ENCODE data around the gene PPP1R16B.

The PPP1R16B gene

DNA sequence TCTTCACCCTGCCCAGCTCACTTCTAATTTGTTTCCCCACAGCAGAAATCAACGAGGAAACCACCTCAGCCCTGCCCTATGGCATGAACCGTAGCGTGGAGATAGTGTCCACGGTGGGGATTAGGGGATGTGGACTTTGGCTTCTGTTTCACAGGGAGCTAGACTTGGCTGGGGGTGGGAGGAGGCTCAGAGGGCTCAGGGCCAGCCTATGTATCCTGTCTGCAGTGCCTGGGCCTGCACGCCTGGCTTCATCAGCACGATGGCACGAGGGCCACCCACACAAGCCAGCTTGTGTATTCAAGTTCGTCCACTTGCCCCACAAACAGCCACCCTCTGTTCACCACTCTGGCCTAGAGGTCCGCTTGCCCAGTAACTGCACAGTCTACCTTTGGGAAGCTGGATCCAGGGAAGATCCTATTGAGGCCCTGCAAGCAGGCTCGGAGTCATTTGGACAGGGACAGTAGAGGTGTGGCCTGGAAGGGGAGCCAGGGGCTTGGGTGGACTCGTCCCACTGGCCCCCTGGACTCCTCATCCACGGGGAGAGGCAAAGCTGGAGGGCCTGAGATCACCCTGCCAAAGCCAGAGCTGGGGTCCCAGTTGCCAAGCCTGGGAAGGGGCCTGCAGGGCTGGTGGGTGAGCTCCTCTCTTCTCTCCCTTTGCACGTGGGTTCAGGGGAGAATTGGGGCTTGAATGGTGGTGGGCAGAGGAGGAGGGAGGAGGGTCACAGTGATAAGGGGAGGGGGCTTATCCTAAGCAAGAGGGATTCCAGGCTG is 82.7 kb downstream of the PPP1R16B start:
- H3K27ac ChIP-seq = no peak overlapping the region
- no peak for TF ChIP-seq Cebpa-rat (IDR thresholded peaks at IDR 0.05)
- no peak overlapping the region for H3K4me2 ChIP-seq
- H3K27me3 ChIP-seq = no peaks in the 10 kb centered on the region
- peaks cover 0 to 40% (median 35%) of the 10 kb centered on the region in 10 experiments; a peak in 16 of 20 replicates for H3K4me1 ChIP-seq
- no peaks in the 10 kb centered on the region for H3K36me3 ChIP-seq
- H4K20me1 ChIP-seq = peaks cover 0 to 22% (median 3%) of the 10 kb centered on the region in 11 experiments; a peak in 7 of 22 replicates
- H3K4me3 ChIP-seq = no peak overlapping the region
- no peaks in the 10 kb centered on the region for H3K9me3 ChIP-seq (replicated peaks in 1 of 11)
- no peak overlapping the region for H3K9ac ChIP-seq

DNA sequence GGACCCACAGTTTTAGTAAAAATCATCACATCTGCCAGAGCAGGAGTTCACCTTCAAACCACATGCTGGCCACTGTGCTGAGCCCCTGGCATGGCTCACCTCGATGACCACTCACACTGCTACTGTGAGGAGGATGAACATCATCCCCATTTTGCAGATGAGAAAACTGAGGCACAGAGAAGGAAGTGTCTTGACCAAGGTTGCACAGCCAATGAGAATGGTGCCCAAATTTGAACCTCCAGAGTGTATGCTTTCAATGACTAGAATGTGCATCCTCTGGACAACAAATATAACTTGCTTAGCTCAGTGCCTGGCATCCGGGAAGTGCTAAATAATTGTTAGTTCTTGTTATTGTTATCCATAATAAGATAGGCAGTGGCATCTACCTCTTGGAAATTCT is 83.6 kb downstream of the PPP1R16B start:
- H3K9ac ChIP-seq = no peak overlapping the region
- no peak overlapping the region for H3K4me3 ChIP-seq
- no peaks in the 10 kb centered on the region for H3K36me3 ChIP-seq
- no peak for TF ChIP-seq Cebpa-rat (IDR thresholded peaks at IDR 0.05)
- no peak overlapping the region for H3K4me2 ChIP-seq
- peaks cover 0 to 38% (median 33%) of the 10 kb centered on the region in 10 experiments; a peak in 17 of 20 replicates for H3K4me1 ChIP-seq
- H3K27ac ChIP-seq = no peak overlapping the region
- no peaks in the 10 kb centered on the region for H3K27me3 ChIP-seq
- no peaks in the 10 kb centered on the region for H3K9me3 ChIP-seq (replicated peaks in 1 of 11)
- peaks cover 0 to 18% (median 1%) of the 10 kb centered on the region in 11 experiments; a peak in 6 of 22 replicates for H4K20me1 ChIP-seq

DNA sequence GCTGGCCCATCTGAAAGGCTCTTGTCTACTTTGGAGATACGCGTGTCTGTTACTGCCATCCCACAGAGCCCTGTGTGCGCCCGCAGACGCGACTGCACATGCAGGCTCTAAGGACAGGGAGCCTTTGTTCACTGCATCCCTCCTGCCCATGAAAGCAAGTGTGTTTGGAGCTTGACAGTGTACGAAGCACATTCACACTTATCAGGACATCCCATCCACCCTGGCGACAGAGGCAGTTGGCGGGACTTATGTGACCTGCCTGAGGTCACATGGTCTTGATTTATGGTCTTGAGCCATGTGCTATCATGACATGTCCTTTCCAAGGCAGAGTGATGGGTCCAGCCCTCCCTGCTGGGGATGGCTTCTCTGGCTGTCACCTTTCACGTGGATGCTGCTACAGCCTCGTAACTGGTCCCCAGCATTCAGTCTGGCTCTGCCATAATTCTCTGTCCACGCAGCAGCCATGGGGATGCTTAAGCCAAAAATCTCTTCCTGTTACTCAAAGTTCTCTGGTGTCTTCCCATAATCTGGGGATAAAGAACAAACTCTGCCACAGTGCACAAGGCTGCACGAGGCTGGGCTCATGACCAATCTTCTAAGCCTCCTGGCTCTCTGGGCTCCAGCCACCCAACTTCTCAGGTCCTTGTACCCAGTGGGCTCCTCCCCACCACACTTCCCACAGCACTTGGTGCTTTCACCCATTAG is 84.4 kb downstream of the PPP1R16B start:
- Histone ChIP-seq H3K4me3 (no peak overlapping the region), H3K4me2 (no peak overlapping the region), H3K27me3 (no peaks in the 10 kb centered on the region), H3K36me3 (no peaks in the 10 kb centered on the region), H3K4me1 (peaks cover 0 to 42% (median 37%) of the 10 kb centered on the region in 10 experiments; a peak in 17 of 20 replicates), H3K9ac (no peak overlapping the region), H3K27ac (no peak overlapping the region), H4K20me1 (peaks cover 0 to 15% (median 0%) of the 10 kb centered on the region in 11 experiments; a peak in 6 of 22 replicates), H3K9me3 (replicated peaks in 1 of 11) (no peaks in the 10 kb centered on the region)
- TF ChIP-seq Cebpa-rat (IDR thresholded peaks at IDR 0.05) = no peak

DNA sequence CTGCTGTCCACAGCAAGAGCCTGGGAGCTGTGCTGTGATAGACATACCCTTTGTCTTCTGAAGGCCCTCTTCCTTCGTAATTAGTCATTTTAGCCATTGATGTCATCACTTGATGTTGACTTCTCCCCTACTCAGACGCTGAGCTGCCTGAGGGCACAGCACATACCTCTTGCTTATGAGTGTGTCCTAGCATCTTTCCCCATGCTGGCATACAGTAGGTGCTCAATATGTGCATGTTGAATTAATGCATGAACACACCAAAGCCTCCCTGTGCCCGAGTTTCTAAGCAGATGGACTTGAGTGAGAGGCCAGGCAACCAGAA is 85.0 kb downstream of the PPP1R16B start:
- H3K27me3 ChIP-seq = no peaks in the 10 kb centered on the region
- no peak overlapping the region for H3K4me3 ChIP-seq
- H3K4me1 ChIP-seq = peaks cover 0 to 42% (median 37%) of the 10 kb centered on the region in 10 experiments; a peak in 17 of 20 replicates
- no peaks in the 10 kb centered on the region for H3K9me3 ChIP-seq (replicated peaks in 1 of 11)
- H3K9ac ChIP-seq = no peak overlapping the region
- no peaks in the 10 kb centered on the region for H3K36me3 ChIP-seq
- no peak overlapping the region for H3K27ac ChIP-seq
- peaks cover 0 to 15% (median 0%) of the 10 kb centered on the region in 11 experiments; a peak in 6 of 22 replicates for H4K20me1 ChIP-seq
- peak overlapping the region in 1 of 11 experiments; percentile 13; a peak in 1 of 22 replicates for H3K4me2 ChIP-seq
- TF ChIP-seq Cebpa-rat (IDR thresholded peaks at IDR 0.05) = no peak

DNA sequence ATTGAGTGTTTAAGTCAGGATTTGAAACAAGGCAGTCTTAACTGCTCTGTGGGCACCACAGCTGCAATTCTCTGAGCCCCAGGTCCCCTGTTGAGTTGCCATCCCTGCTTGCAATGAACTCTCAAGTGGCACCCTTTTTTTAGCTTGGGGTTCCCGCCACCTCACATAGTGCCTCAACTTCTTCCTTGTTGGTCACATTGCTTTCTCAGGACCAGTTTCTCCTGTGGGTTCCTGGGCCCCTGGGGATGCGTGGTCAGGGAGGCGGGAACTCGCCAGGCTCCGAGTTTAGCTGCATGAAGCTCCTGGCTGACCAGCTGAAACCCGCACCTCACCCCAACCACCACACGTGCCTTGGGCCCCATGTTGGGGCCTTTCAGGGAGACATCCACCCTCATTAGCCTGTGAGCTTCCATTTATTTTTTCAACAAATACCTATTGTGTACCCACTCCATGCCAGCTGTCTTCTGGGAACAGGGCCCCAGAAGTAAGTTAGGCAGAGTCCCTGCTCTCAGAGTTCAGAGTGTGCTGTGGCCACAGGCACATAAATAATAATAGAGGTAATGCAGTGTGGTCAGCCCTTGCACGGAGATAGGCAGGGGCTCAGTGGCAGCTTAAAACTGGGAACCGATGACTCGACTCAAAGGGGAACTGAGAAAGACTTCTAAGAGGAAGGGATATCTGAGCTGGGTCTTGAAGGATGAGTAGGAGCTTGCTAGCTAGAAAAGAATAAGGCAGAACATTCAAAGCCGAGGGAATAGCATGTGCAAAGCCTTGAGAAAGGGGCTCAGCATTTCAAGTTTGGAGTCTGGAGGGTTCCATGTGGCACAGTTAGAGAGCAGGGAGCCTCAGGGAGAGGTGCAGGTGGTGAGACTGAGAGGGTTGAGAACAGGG is 86.8 kb downstream of the PPP1R16B start:
- peaks cover 0 to 42% (median 37%) of the 10 kb centered on the region in 10 experiments; a peak in 17 of 20 replicates for H3K4me1 ChIP-seq
- H4K20me1 ChIP-seq = peaks cover 0 to 15% (median 0%) of the 10 kb centered on the region in 11 experiments; a peak in 5 of 22 replicates
- H3K27me3 ChIP-seq = no peaks in the 10 kb centered on the region
- peak overlapping the region in 2 of 11 experiments; percentile 28 to 34; a peak in 3 of 22 replicates for H3K27ac ChIP-seq
- H3K9me3 ChIP-seq (replicated peaks in 1 of 11) = no peaks in the 10 kb centered on the region
- H3K4me3 ChIP-seq = no peak overlapping the region
- peak overlapping the region in 9 of 11 experiments; percentile 9 to 80 (median 62); a peak in 16 of 22 replicates for H3K4me2 ChIP-seq
- TF ChIP-seq Cebpa-rat (IDR thresholded peaks at IDR 0.05) = no peak
- peaks cover 0 to 5% (median 0%) of the 10 kb centered on the region in 11 experiments; a peak in 2 of 22 replicates for H3K36me3 ChIP-seq
- peak overlapping the region in 1 of 11 experiments; percentile 23; a peak in 1 of 22 replicates for H3K9ac ChIP-seq

DNA sequence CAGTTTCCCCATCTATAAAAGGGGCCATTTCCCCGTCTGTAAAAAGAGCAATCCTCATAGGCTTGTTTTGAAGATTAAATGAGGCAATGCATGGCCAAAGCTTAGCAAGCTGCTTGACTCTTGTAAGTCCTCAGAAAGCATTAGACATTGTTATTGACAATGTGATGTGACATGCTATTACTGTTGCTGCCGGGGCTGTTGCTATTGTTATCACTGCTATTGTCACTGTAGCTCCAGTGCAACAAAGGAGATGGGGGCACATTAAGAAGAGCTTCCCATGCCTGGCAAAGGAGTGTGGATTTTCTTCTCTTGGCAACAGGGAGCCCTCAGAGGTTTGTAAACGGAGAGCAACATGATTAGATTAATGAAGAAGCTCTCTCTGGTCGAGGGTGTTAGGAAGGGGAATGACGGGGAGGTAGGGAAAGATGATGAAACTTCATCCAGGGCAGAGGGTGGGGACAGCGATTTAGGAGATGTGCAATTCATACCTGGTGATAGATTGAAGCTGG is 87.6 kb downstream of the PPP1R16B start:
- Histone ChIP-seq H3K9ac (0 out of 22 replicates have a peak overlapping the region, but pooled peaks of 2 of the 11 experiments have one; percentile 15 to 35), H3K9me3 (replicated peaks in 1 of 11) (no peaks in the 10 kb centered on the region), H3K4me2 (peak overlapping the region in 8 of 11 experiments; percentile 38 to 80 (median 68); a peak in 16 of 22 replicates), H3K36me3 (peaks cover 0 to 7% (median 0%) of the 10 kb centered on the region in 11 experiments; a peak in 2 of 22 replicates), H3K27ac (no peak overlapping the region), H3K27me3 (no peaks in the 10 kb centered on the region), H3K4me3 (no peak overlapping the region), H4K20me1 (peaks cover 0 to 15% (median 0%) of the 10 kb centered on the region in 11 experiments; a peak in 5 of 22 replicates), H3K4me1 (peaks cover 0 to 42% (median 37%) of the 10 kb centered on the region in 10 experiments; a peak in 17 of 20 replicates)
- no peak for TF ChIP-seq Cebpa-rat (IDR thresholded peaks at IDR 0.05)

DNA sequence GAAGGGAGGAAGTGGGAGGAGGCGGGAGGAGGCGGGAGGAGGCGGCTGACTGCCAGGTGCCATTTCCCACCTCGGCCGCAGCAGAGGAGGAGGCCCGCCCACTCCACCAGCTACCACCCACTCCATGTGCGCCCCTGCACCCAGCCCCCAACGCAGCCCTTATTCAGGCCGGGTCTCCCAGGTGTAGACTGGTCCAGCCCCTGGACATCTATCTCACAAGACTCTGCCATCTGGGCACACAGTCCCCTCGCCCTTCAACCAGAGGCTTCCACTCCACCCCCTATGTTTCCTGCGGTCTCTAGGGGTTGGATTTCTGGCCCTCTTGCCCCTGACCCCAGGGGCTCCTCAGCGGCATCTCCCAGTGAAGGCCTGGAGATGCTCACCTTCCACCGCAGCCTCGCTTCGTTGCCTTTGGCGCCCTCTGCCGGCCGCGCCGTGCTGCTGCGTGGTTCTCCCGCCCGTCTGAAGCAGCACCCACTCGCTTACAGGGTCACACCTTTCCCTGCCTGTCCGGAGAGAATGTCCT is 88.1 kb downstream of the PPP1R16B start:
- TF ChIP-seq Cebpa-rat (IDR thresholded peaks at IDR 0.05) = no peak
- Histone ChIP-seq H4K20me1 (peaks cover 0 to 15% (median 0%) of the 10 kb centered on the region in 11 experiments; a peak in 5 of 22 replicates), H3K36me3 (peaks cover 0 to 7% (median 0%) of the 10 kb centered on the region in 11 experiments; a peak in 2 of 22 replicates), H3K27me3 (no peaks in the 10 kb centered on the region), H3K4me2 (peak overlapping the region in 8 of 11 experiments; percentile 38 to 80 (median 66); a peak in 16 of 22 replicates), H3K9me3 (replicated peaks in 1 of 11) (no peaks in the 10 kb centered on the region), H3K9ac (0 out of 22 replicates have a peak overlapping the region, but pooled peaks of 3 of the 11 experiments have one; percentile 7 to 35 (median 15)), H3K4me3 (no peak overlapping the region), H3K4me1 (peaks cover 0 to 42% (median 37%) of the 10 kb centered on the region in 10 experiments; a peak in 17 of 20 replicates), H3K27ac (no peak overlapping the region)
